Thymus (tissue), 11 donors: ENCODE results near the gene GRIP2. TPM values are rescaled to one million over a fixed set of nuclear protein-coding genes. Genes with fewer than 3 reads are reported as not detected.

Source experiments
- DNase-seq, 9 donors: peaks; one replicate each; pipeline ENCODE4 v3.0.0-alpha.2; 2013; ENCODE audit warnings: low spot score in 9 of 9, low read depth in 6 of 9, missing footprints in 1 of 9
- H3K27ac ChIP-seq, 2 donors: one replicate each; pipeline ENCODE4 v1.5.1; 2013; ENCODE audit warnings: control low read depth in 1 of 2, low read depth in 1 of 2, low read length in 1 of 2, mild to moderate bottlenecking in 1 of 2, moderate library complexity in 1 of 2
- H3K27me3 ChIP-seq, 2 donors: one replicate each; pipeline ENCODE4 v1.5.1; 2013; ENCODE audit warnings: low read length in 1 of 2; ENCODE audit not compliant: control insufficient read depth in 2 of 2, insufficient read depth in 1 of 2
- H3K36me3 ChIP-seq, 2 donors: one replicate each; pipeline ENCODE4 v1.5.1; 2013; ENCODE audit warnings: low read length in 1 of 2, mild to moderate bottlenecking in 1 of 2, moderate library complexity in 1 of 2; ENCODE audit not compliant: control insufficient read depth in 2 of 2, insufficient read depth in 2 of 2
- H3K4me1 ChIP-seq, 2 donors: one replicate each; pipeline ENCODE4 v1.5.1; 2013; ENCODE audit warnings: low read length in 2 of 2; ENCODE audit not compliant: control insufficient read depth in 2 of 2, insufficient read depth in 2 of 2
- H3K4me3 ChIP-seq, 2 donors: one replicate each; pipeline ENCODE4 v1.5.1; 2013; ENCODE audit warnings: low read length in 2 of 2, control low read depth in 1 of 2, mild to moderate bottlenecking in 1 of 2
- H3K9me3 ChIP-seq, 2 donors: one replicate each; pipeline ENCODE4 v1.5.1; 2013; ENCODE audit warnings: low read length in 1 of 2, mild to moderate bottlenecking in 1 of 2; ENCODE audit not compliant: control insufficient read depth in 2 of 2, insufficient read depth in 1 of 2
- WGBS: extraction: QIAGEN DNeasy Blood & Tissue Kit; methylation state at CpG from one replicate; pipeline ENCODE4 v1.1.7; 2013; 5-methylcytosine and 5-hydroxymethylcytosine counted together
- polyA plus RNA-seq: library from polyadenylated mRNA; stranded (reverse); fragments of 200-250 nt; gene quantifications from one replicate; pipeline ENCODE4 v1.2.3, GENCODE V29; 2013
- total RNA-seq: library from RNA; stranded (reverse); fragments of 120-200 nt; gene quantifications from one replicate; pipeline ENCODE4 v1.2.4, GENCODE V29; 2013
- donor health status: healthy.

The GRIP2 gene
- total and polyA plus RNA-seq, 2 donors = 0.14 to 0.37 TPM

DNA sequence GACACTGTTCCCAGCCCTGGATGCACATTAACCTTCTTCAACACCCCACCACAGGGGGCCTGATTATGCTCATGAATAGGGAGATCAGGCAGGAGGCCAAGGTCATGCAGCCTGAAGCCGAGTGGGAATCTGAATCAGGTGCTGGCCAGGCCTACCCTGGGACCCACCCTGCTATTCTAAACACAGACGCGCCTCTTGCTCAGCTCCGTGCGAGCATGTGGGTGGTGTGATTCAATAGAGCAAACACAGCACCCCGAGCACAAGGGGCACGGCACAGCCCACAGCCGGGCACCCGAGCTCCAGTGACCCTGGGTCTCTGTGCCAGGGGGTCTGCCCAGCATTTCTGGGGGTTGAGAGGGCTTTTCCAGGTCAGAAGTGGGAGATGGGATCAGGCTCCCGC lies 24.6 kb upstream of the GRIP2 start:
- Histone ChIP-seq H3K4me3 (no peak overlapping the region), H3K27ac (no peak overlapping the region), H3K9me3 (no peaks in the 10 kb centered on the region), H3K36me3 (no peaks in the 10 kb centered on the region), H3K27me3 (peaks cover 0 to 17% of the 10 kb centered on the region in 2 donors), H3K4me1 (peaks cover 0 to 1% of the 10 kb centered on the region in 2 donors)
- 97% methylated on average over 10 of the region's 10 CpGs for WGBS
- DNase-seq = no peak

DNA sequence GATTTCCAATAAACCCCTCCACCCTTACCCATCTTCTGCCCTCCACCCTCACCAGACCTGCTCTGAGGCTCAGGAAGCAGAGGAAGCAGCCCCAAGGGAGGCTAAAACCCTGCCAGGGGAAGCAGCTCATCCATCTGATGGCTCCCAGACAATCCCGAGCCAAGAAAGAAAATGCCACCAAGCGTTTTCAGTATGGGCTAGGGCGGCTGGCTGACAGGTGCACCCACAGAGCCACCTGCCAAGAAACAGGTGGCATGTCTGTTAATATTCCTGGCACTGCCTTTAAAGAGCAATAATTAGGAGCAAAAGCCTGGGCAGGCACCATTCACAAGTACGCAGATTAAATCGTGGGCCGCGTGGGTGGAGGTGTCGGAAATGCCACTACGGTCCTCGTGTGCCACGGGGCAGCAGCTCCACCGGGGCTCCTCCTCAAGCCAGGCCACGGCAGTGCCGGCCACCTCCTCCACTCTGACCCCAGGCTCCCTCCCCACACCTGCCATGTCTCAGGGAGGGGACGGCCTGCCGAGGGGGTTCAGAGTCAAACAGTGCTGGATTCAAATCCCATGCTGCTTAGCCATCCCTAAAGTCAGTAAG lies 23.9 kb upstream of the GRIP2 start:
- Histone ChIP-seq H3K27ac (no peak overlapping the region), H3K36me3 (no peaks in the 10 kb centered on the region), H3K4me1 (no peaks in the 10 kb centered on the region), H3K27me3 (peaks cover 0 to 17% of the 10 kb centered on the region in 2 donors), H3K4me3 (no peak overlapping the region), H3K9me3 (no peaks in the 10 kb centered on the region)
- 92% methylated on average over 16 of the region's 16 CpGs for WGBS
- no peak for DNase-seq

DNA sequence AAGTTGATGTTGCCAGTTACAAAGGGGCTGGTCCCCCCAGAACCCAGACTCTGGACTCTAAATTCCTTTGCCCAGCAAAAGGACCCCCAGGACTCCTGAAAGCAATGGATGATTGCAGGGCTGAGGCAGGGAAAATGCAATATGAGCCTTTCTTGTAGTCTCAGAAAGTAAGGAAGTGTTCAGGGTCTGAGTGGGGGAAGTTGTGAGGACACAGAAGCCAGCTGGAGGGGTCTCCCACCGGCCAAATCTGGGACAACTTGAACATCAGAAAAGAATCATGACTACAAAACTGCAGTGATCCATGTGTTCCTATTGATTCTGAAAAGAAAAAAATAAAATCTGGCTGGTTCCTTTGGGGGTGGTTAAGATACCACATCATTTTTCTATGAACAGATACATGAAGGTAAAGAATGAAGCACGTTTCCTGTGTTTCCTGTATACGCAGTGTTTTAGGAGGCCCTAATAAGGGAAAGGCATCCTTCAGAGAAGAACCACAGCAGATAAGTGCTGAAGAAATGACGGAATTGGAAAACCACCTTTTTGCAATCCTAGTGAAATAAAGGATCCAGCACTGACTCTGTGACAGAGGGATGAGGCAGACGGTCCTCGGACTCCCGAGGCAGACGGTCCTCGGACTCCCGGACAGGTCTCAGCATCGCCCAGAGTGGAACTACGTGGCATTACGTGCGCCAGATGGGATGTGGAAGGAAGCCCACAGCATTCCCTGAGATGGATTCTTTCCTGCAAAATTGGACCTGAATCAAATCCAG lies 22.2 kb upstream of the GRIP2 start:
- Histone ChIP-seq H3K9me3 (no peaks in the 10 kb centered on the region), H3K27ac (no peak overlapping the region), H3K4me3 (no peak overlapping the region), H3K4me1 (no peaks in the 10 kb centered on the region), H3K36me3 (no peaks in the 10 kb centered on the region), H3K27me3 (peaks cover 0 to 22% of the 10 kb centered on the region in 2 donors)
- WGBS = 54% methylated on average over 14 of the region's 14 CpGs
- DNase-seq = no peak

DNA sequence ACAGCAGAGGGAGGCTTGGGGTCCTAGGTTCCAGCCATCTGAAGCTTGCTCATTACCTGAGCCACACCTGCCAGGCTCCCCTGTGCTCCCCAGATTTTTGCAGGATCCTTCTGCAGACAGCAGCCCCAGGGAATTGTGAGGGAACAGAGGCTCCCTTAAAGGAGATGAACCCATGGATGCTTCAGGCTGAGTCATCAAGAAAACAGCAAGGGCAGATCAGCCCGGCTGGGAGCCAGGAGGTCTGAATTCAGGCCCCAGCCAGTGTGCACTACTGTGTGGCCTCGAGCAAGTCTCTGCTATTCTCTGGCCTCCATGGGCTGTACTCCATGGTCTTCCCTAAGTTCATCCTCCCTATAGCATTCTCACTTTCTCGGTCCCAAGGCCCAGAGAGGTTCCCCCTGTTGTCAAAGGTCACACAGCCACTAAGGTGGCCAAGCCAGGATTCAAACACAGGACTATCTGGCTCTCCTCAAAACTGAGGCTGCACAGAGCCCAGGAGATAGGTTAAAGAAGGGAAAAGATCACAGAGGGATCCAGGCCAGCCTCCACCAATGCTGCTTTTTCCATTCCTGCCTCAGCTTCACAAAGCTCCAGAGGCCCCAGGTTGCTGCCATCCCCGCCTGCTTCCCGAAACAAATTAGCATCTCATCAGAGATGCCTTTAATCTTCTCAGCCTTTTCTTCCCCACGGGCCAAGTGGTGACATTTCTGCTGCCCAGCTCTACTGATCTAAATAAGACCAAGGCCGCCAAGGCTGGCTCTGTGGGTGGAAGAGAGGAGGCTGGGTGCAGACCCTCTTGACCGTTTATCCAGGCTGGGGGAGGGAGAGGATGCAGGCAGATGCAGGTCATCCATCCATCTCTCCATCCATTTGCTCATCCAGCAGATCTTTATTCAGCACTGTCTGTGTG lies 21.2 kb upstream of the GRIP2 start:
- Histone ChIP-seq H3K36me3 (no peaks in the 10 kb centered on the region), H3K27ac (no peak overlapping the region), H3K27me3 (peaks cover 0 to 32% of the 10 kb centered on the region in 2 donors), H3K4me3 (no peak overlapping the region), H3K4me1 (no peaks in the 10 kb centered on the region), H3K9me3 (no peaks in the 10 kb centered on the region)
- DNase-seq = no peak
- WGBS = 81% methylated on average over 8 of the region's 8 CpGs

DNA sequence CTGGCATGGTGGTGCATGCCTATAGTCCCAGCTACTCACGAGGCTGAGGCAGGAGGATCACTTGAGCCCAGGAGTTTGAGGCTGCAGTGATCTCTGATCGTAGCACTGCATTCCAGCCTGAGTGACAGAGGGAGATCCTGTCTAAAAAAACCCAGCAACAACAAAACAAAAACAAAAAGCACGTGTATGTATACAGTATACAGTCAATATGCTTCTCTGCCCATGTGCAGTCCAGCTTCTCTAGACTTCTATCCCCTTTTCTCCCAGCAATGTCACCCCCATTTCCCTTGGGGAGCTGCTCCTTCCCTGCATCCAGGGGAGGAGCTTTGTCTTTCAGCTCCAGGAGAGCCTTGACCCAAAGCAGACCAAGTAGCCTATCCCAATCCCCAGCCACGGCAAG lies 20.0 kb upstream of the GRIP2 start:
- Histone ChIP-seq H3K27ac (no peak overlapping the region), H3K27me3 (peaks cover 3 to 41% of the 10 kb centered on the region in 2 donors), H3K4me1 (peaks cover 0 to 4% of the 10 kb centered on the region in 2 donors), H3K9me3 (no peaks in the 10 kb centered on the region), H3K36me3 (no peaks in the 10 kb centered on the region), H3K4me3 (no peak overlapping the region)
- WGBS = 86% methylated on average over 4 of the region's 4 CpGs
- DNase-seq = no peak

DNA sequence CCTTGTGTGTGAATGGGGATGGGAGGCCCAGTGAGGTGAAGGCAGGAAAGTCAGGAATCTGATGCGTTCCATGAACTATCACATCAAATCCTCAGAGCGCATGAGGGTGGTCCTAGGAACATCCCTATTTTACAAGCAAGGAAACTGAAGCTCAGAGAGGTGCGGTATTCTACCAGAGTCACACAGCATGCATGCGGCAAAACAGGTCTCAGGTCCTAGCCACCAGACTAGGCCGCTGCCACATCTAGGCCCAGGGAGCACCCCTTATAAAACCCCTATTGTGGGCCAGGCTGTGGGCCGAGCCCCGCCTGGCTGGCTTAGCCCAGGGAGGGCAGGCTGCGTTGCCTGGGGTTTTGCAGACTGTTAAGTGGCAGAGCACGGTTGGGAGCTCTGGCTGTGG lies 17.9 kb upstream of the GRIP2 start:
- Histone ChIP-seq H3K36me3 (no peaks in the 10 kb centered on the region), H3K4me3 (no peak overlapping the region), H3K27me3 (peaks cover 3 to 51% of the 10 kb centered on the region in 2 donors), H3K27ac (no peak overlapping the region), H3K4me1 (peaks cover 0 to 4% of the 10 kb centered on the region in 2 donors), H3K9me3 (no peaks in the 10 kb centered on the region)
- DNase-seq = no peak
- 99% methylated on average over 9 of the region's 9 CpGs for WGBS

DNA sequence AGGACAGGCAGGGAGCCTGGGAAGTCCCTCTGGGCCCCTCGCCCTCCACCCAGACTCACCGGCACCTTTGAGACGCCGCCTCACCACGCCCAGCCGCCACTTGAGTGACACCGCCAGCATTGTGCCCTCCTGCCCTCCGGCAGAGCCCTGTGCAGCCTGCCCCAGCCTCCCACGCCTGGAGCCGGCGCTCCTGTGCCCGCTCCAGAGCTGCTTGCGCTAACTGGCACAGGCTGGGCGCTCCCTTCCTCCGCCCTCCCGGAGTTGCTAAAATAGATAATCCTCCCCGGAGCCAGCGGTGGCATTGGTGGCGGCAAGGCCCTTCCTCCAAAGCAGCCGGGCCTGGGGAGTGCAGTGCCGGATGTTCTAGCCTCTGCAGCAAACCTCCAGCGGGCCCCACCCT lies 15.7 kb upstream of the GRIP2 start:
- 27% methylated on average over 22 of the region's 22 CpGs for WGBS

DNA sequence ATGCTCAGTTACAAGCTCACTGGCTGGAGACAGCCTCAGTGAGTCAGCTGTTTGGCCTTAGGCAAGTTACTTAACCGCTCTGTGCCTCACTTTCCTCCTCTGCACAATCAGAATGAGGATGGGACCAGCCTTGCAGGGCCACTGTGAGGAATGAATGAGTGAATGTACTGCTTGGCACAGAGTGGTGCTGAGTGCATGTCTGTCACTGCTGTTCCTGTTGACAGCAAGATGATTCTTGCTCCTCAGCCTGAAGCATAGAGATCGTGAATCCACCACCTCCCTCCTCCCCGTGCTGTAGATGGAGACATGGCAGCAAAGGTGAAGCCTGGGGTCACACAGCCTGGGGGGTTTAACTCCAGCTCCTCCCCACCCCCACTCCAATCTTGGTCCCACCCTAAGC lies 14.6 kb upstream of the GRIP2 start:
- H3K9me3 ChIP-seq = no peaks in the 10 kb centered on the region
- no peaks in the 10 kb centered on the region for H3K36me3 ChIP-seq
- DNase-seq = no peak
- H3K4me1 ChIP-seq = peaks cover 0 to 4% of the 10 kb centered on the region in 2 donors
- no peak overlapping the region for H3K4me3 ChIP-seq
- no peak overlapping the region for H3K27ac ChIP-seq
- WGBS = 82% methylated on average over 3 of the region's 3 CpGs
- H3K27me3 ChIP-seq = peaks cover 3 to 54% of the 10 kb centered on the region in 2 donors

More for the DNA sequence above, 15.7 kb upstream of the GRIP2 start:
- no peaks in the 10 kb centered on the region for H3K36me3 ChIP-seq
- DNase-seq = no peak
- peaks cover 3 to 49% of the 10 kb centered on the region in 2 donors for H3K27me3 ChIP-seq
- H3K4me1 ChIP-seq = peaks cover 0 to 4% of the 10 kb centered on the region in 2 donors
- H3K27ac ChIP-seq = no peak overlapping the region
- no peaks in the 10 kb centered on the region for H3K9me3 ChIP-seq
- no peak overlapping the region for H3K4me3 ChIP-seq

DNA sequence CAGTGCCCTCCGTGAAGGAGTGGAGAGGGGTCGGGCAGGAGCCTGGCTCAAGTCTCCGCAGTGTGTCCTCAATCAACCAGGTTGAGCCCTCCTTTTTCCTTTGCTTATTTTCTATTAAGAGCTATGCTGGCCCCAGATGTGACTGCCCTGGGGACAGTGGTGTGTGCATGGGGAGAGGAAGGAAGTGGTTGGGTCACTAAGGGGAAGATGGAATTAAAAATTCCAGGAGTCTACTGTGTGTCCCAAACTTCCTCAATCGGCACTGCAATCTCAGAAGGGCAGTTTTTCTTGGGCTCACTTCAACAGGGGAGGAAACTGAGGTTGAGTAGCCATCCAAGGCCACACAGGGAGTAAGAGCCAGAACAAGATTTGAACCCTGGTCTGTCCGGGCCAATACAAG lies 13.7 kb upstream of the GRIP2 start:
- 38% methylated on average over 5 of the region's 5 CpGs for WGBS
- Histone ChIP-seq H3K27ac (no peak overlapping the region), H3K27me3 (peaks cover 3 to 54% of the 10 kb centered on the region in 2 donors), H3K9me3 (no peaks in the 10 kb centered on the region), H3K36me3 (no peaks in the 10 kb centered on the region), H3K4me3 (no peak overlapping the region), H3K4me1 (peaks cover 0 to 4% of the 10 kb centered on the region in 2 donors)
- DNase-seq = no peak
